GM12891 (cell line): ENCODE data around the gene RANBP17.

Experiments used
- POLR2A ChIP-seq: IDR thresholded peaks from 2 replicates; pipeline ENCODE4 v1.6.1; 2011; ENCODE audit warnings: low read depth, low read length, control low read depth
- POLR2AphosphoS5 ChIP-seq: IDR thresholded peaks from 2 replicates; pipeline ENCODE4 v1.6.1; 2011; ENCODE audit warnings: low read depth, low read length, control low read depth
- TAF1 ChIP-seq: IDR thresholded peaks from 2 replicates; pipeline ENCODE4 v1.6.1; 2011; ENCODE audit warnings: low read depth, low read length, control low read depth

- TF ChIP-seq TAF1, result no peak
- TF ChIP-seq POLR2AphosphoS5, result no peak
- no peak for TF ChIP-seq POLR2A
Measured at GRCh38 chr5:171314728-171315385, 453.0 kb downstream of the RANBP17 start.
